Measurements from ENCODE around the gene LORICRIN. TPM values are rescaled to one million over a fixed set of nuclear protein-coding genes. Genes with fewer than 3 reads are reported as not detected.

Gene LORICRIN
- total and polyA plus RNA-seq, 4 donors, result not detected

- Histone ChIP-seq H3K36me3 (ENCODE audit: control insufficient read depth in 4 of 4, insufficient read depth in 3 of 4, low read depth in 1 of 4, low read length in 3 of 4) (no peaks in the 10 kb centered on the region), H3K27me3 (ENCODE audit: control insufficient read depth in 4 of 4, insufficient read depth in 4 of 4, low read length in 3 of 4) (peaks cover 0 to 4% (median 0%) of the 10 kb centered on the region in 4 donors), H3K9ac (ENCODE audit: low read depth in 1 of 2, low read length in 2 of 2) (no peak overlapping the region), H3K4me1 (ENCODE audit: control insufficient read depth in 4 of 4, insufficient read depth in 4 of 4, low read length in 3 of 4) (no peaks in the 10 kb centered on the region), H3K27ac (ENCODE audit: low read depth in 1 of 2, low read length in 2 of 2) (no peak overlapping the region), H3K9me3 (ENCODE audit: control insufficient read depth in 4 of 4, low read length in 3 of 4) (no peaks in the 10 kb centered on the region), H3K4me3 (ENCODE audit: low read depth in 1 of 3, low read length in 3 of 3) (no peak overlapping the region)
- 80% methylated on average over 1 of the region's 1 CpG for WGBS
- DNase-seq (ENCODE audit: low spot score), result peak; percentile 8
- TF ChIP-seq TAF1 (conservative IDR thresholded peaks at IDR 0.05), result no peak
Measured at GRCh38 chr1:153246018-153246417, 13.5 kb upstream of the LORICRIN start.

DNA sequence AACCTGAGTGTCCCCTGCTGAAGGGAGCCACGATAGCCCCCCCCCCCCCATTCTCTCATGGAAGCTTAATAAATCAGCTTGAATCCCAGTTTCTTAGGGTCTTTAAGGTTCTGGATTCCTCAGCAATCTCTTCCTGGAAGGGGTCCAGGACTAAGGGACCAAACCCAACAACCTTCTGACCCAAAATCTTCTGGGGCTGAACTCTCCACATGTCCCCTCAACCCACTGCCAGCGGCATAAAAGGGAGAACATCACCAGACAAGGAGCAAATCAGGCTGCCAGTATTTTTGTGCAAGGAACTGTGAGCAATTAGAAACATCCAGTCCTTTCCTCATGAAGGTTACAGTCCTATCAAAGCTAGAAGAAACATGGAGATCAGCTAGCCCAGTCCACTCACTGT, 12.7 kb upstream of the LORICRIN start:
- 70% methylated on average over 2 of the region's 2 CpGs for WGBS
- Histone ChIP-seq H3K27me3 (ENCODE audit: control insufficient read depth in 4 of 4, insufficient read depth in 4 of 4, low read length in 3 of 4) (peaks cover 0 to 7% (median 0%) of the 10 kb centered on the region in 4 donors), H3K4me1 (ENCODE audit: control insufficient read depth in 4 of 4, insufficient read depth in 4 of 4, low read length in 3 of 4) (no peaks in the 10 kb centered on the region), H3K9ac (ENCODE audit: low read depth in 1 of 2, low read length in 2 of 2) (no peak overlapping the region), H3K4me3 (ENCODE audit: low read depth in 1 of 3, low read length in 3 of 3) (no peak overlapping the region), H3K27ac (ENCODE audit: low read depth in 1 of 2, low read length in 2 of 2) (no peak overlapping the region), H3K36me3 (ENCODE audit: control insufficient read depth in 4 of 4, insufficient read depth in 3 of 4, low read depth in 1 of 4, low read length in 3 of 4) (no peaks in the 10 kb centered on the region), H3K9me3 (ENCODE audit: control insufficient read depth in 4 of 4, low read length in 3 of 4) (no peaks in the 10 kb centered on the region)
- DNase-seq (ENCODE audit: low spot score), result peak; percentile 1
- TF ChIP-seq ATF3 (IDR thresholded peaks at IDR 0.05) (no peak), FOXA2 (IDR thresholded peaks at IDR 0.05) (no peak), JUND (IDR thresholded peaks at IDR 0.05) (no peak), GABPA (IDR thresholded peaks at IDR 0.05 in 1 of 2, conservative IDR thresholded peaks at IDR 0.05 in 1 of 2) (no peak), FOXA1 (IDR thresholded peaks at IDR 0.05) (no peak), ZBTB33 (IDR thresholded peaks at IDR 0.05) (no peak), CTCF (IDR thresholded peaks at IDR 0.05; ENCODE audit: low read depth, low read length, missing input control) (no peak)
- TF ChIP-seq, protein P1, sequence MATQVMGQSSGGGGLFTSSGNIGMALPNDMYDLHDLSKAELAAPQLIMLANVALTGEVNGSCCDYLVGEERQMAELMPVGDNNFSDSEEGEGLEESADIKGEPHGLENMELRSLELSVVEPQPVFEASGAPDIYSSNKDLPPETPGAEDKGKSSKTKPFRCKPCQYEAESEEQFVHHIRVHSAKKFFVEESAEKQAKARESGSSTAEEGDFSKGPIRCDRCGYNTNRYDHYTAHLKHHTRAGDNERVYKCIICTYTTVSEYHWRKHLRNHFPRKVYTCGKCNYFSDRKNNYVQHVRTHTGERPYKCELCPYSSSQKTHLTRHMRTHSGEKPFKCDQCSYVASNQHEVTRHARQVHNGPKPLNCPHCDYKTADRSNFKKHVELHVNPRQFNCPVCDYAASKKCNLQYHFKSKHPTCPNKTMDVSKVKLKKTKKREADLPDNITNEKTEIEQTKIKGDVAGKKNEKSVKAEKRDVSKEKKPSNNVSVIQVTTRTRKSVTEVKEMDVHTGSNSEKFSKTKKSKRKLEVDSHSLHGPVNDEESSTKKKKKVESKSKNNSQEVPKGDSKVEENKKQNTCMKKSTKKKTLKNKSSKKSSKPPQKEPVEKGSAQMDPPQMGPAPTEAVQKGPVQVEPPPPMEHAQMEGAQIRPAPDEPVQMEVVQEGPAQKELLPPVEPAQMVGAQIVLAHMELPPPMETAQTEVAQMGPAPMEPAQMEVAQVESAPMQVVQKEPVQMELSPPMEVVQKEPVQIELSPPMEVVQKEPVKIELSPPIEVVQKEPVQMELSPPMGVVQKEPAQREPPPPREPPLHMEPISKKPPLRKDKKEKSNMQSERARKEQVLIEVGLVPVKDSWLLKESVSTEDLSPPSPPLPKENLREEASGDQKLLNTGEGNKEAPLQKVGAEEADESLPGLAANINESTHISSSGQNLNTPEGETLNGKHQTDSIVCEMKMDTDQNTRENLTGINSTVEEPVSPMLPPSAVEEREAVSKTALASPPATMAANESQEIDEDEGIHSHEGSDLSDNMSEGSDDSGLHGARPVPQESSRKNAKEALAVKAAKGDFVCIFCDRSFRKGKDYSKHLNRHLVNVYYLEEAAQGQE (IDR thresholded peaks at IDR 0.05), result no peak
